ENCODE data around the gene MAEL.

GRCh38 chr1:167061073-167061464, 72.0 kb downstream of the MAEL start:
- no peak for TF ChIP-seq CTCF (IDR thresholded peaks at IDR 0.05)
- no peak for TF ChIP-seq POLR2A (IDR thresholded peaks at IDR 0.05)
